ENCODE data around the gene TIPRL. TPM values are rescaled to one million over a fixed set of nuclear protein-coding genes. Genes with fewer than 3 reads are reported as not detected.

TIPRL gene
- polyA plus RNA-seq, 1 experiment: 17.2 TPM

DNA sequence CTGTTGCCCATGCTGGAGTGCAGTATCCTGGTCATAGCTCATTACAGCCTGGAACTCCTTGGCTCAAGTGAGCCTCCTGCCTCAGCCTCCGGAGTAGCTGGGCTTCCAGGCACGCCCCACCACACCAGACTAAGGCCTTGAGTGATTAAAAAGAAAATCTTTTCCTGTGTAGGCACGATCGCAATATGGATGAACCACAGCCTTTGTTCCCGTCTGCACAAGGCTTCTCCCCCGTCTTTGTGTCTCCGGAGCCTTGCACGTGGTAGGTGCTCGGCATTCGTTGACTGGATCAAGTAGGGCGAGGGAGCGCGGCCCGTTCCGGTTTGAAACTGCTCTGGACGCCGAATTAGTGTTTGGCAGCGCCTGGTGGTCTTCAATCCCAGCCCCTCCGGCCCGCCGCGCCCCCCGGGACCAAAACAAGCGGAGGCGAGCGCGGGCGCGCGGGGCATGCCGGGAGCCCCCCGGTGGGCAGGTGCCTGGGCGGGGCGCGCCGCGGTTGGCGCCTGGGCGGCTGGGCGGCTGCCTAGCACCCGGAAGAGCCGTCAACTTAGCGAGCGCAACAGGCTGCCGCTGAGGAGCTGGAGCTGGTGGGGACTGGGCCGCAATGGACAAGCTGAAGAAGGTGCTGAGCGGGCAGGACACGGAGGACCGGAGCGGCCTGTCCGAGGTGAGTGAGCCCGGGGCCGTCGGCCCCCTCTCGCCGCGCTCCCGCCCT, 46.9 kb downstream of the TIPRL start, which contains the start of gene SFT2D2:
SFT2D2 (plus strand) TSS at position 529 of the 715 bp plus-strand sequence; CDS start at position 605, 76 bp downstream.
- peak within 1 kb of the TSS; percentile 91 for H3K4me3 ChIP-seq (ENCODE audit: low read depth, low read length)
- 0 out of 2 replicates have a peak, but pooled peaks cover 3% of the 10 kb centered on the region for H3K36me3 ChIP-seq (ENCODE audit: control insufficient read depth, insufficient read depth, low read length)
- CTCF ChIA-PET: interaction anchor here (0.6 to 2.5 kb wide), 3 partner anchors 10 to 117 kb away, joined by 3 to 12 read pairs (median 3); no protein-coding TSS in a partner anchor
- TF ChIP-seq CTCF (IDR thresholded peaks at IDR 0.05; ENCODE audit: insufficient read depth, low read depth, low read length): no peak
- no peaks in the 10 kb centered on the region for H3K27me3 ChIP-seq (ENCODE audit: control insufficient read depth, insufficient read depth, low read length)
- POLR2A ChIA-PET: no interaction called here
- no peak for DNase-seq (ENCODE audit: low read depth)

DNA sequence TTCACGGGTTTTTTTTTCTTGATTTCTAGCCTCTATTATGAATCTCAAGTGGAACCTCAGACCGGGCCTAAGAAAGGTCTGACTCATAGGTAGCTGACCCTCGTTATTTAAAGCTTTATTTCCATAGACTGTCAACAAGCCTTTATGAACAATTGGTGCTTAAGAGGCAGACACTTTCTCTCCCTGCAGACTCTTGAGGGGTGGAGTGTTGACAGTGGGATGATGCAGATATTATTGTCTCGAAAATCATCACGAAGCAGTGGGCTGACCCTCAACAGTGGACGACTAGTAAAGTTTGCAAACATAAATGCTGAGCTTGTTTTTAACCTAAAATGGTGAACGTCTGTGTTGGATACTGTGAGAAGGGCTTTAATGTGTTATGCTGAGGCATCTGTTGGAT, 48.9 kb downstream of the TIPRL start:
- TF ChIP-seq CTCF (IDR thresholded peaks at IDR 0.05; ENCODE audit: insufficient read depth, low read depth, low read length): no peak
- Histone ChIP-seq H3K4me3 (ENCODE audit: low read depth, low read length) (peak overlapping the region; percentile 15), H3K36me3 (ENCODE audit: control insufficient read depth, insufficient read depth, low read length) (peaks cover 9% of the 10 kb centered on the region), H3K27me3 (ENCODE audit: control insufficient read depth, insufficient read depth, low read length) (no peaks in the 10 kb centered on the region)
- ChIA-PET CTCF (interaction anchor here (0.5 to 2.5 kb wide), 3 partner anchors 8 to 143 kb away, joined by 3 to 12 read pairs (median 3); no protein-coding TSS in a partner anchor), POLR2A (interaction anchor here (0.5 kb wide), 1 partner anchor 11 kb away, joined by 4 read pairs; no protein-coding TSS in a partner anchor)
- no peak for DNase-seq (ENCODE audit: low read depth)

- POLR2A ChIA-PET: no interaction called here
- no peaks in the 10 kb centered on the region for H3K27me3 ChIP-seq (ENCODE audit: control insufficient read depth, insufficient read depth, low read length)
- no peak for TF ChIP-seq CTCF (IDR thresholded peaks at IDR 0.05; ENCODE audit: insufficient read depth, low read depth, low read length)
- no peak overlapping the region for H3K4me3 ChIP-seq (ENCODE audit: low read depth, low read length)
- DNase-seq (ENCODE audit: low read depth): no peak
- CTCF ChIA-PET: interaction anchor here (0.7 to 1.7 kb wide), 2 partner anchors 92 to 113 kb away, joined by 3 to 4 read pairs; no protein-coding TSS in a partner anchor
- H3K36me3 ChIP-seq (ENCODE audit: control insufficient read depth, insufficient read depth, low read length): peaks cover 15% of the 10 kb centered on the region
Measured at GRCh38 chr1:168229893-168230292, 51.1 kb downstream of the TIPRL start.

DNA sequence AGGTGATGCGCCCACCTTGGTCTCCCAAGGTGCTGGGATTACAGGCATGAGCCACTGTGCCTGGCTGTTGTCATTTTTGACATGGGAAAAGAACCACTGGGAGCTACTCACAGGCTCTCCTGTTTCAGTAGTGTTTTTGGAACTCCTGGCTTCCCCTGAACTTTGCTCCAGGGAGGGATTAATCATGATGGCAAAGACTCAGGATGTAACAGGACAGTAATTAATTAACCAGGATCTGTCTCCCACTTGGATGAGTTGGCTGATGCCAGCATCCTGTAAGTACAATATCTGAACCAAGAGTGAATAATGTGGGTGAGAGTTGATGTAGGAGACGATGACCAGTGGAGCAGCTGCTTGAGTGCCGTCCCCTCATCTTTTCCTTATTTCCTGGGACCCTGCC, 51.9 kb downstream of the TIPRL start:
- no peak for DNase-seq (ENCODE audit: low read depth)
- Histone ChIP-seq H3K27me3 (ENCODE audit: control insufficient read depth, insufficient read depth, low read length) (no peaks in the 10 kb centered on the region), H3K36me3 (ENCODE audit: control insufficient read depth, insufficient read depth, low read length) (peaks cover 15% of the 10 kb centered on the region), H3K4me3 (ENCODE audit: low read depth, low read length) (no peak overlapping the region)
- no peak for TF ChIP-seq CTCF (IDR thresholded peaks at IDR 0.05; ENCODE audit: insufficient read depth, low read depth, low read length)
- ChIA-PET CTCF (interaction anchor here (0.7 to 1.7 kb wide), 2 partner anchors 91 to 112 kb away, joined by 3 to 4 read pairs; no protein-coding TSS in a partner anchor), POLR2A (no interaction called here)

- Histone ChIP-seq H3K4me3 (ENCODE audit: low read depth, low read length) (no peak overlapping the region), H3K36me3 (ENCODE audit: control insufficient read depth, insufficient read depth, low read length) (peaks cover 22% of the 10 kb centered on the region), H3K27me3 (ENCODE audit: control insufficient read depth, insufficient read depth, low read length) (no peaks in the 10 kb centered on the region)
- ChIA-PET POLR2A (no interaction called here), CTCF (interaction anchor here (0.6 to 3.3 kb wide), 22 partner anchors 8 to 286 kb away, joined by 3 to 12 read pairs (median 4); partner anchors contain the start of gene SFT2D2)
- peak; percentile 71 for TF ChIP-seq CTCF (IDR thresholded peaks at IDR 0.05; ENCODE audit: insufficient read depth, low read depth, low read length)
- DNase-seq (ENCODE audit: low read depth): no peak
Measured at GRCh38 chr1:168234846-168235547, 56.2 kb downstream of the TIPRL start.
